ENCODE data around the gene CPZ. TPM values are rescaled to one million over a fixed set of nuclear protein-coding genes. Genes with fewer than 3 reads are reported as not detected.
"Not testable (repeated sequence)": the region's sequence is repeated elsewhere in the genome, so short reads cannot be mapped to it uniquely, and the experiment has no call there.

CPZ gene
- polyA plus RNA-seq, 3 donors, result 0.28 to 6.9 (median 3.2) TPM

GRCh38 chr4:8653326-8654000, 60.9 kb downstream of the CPZ start:
- H3K27ac ChIP-seq (ENCODE audit: low read depth, low read length), result no peak overlapping the region

GRCh38 chr4:8654139-8654538, 61.6 kb downstream of the CPZ start:
- 81 to 95% (median 87%) methylated on average over 5 of the region's 5 CpGs for WGBS, 3 donors
- not testable (repeated sequence) for H3K27ac ChIP-seq (ENCODE audit: low read depth, low read length)

More at GRCh38 chr4:8653326-8654000, 60.9 kb downstream of the CPZ start:
- WGBS, 3 donors, result 68 to 77% (median 73%) methylated on average over 22 of the region's 22 CpGs

- WGBS, 3 donors, result 76 to 88% (median 85%) methylated on average over 25 of the region's 25 CpGs
- H3K27ac ChIP-seq (ENCODE audit: low read depth, low read length), result no peak overlapping the region
Measured at GRCh38 chr4:8655411-8656184, 63.0 kb downstream of the CPZ start.

GRCh38 chr4:8656185-8656517, 63.6 kb downstream of the CPZ start:
- 75 to 84% (median 78%) methylated on average over 11 of the region's 11 CpGs for WGBS, 3 donors
- no peak overlapping the region for H3K27ac ChIP-seq (ENCODE audit: low read depth, low read length)

- WGBS, 3 donors, result 53 to 69% (median 67%) methylated on average over 17 of the region's 17 CpGs
- H3K27ac ChIP-seq (ENCODE audit: low read depth, low read length), result no peak overlapping the region
Measured at GRCh38 chr4:8656711-8657380, 64.3 kb downstream of the CPZ start.

- WGBS, 3 donors, result 70 to 81% (median 76%) methylated on average over 10 to 11 of the region's 11 CpGs
Measured at GRCh38 chr4:8657381-8658088, 65.0 kb downstream of the CPZ start.

GRCh38 chr4:8662776-8663175, 70.2 kb downstream of the CPZ start:
- no peak overlapping the region for H3K27ac ChIP-seq (ENCODE audit: low read depth, low read length)
- 81 to 84% (median 83%) methylated on average over 9 of the region's 9 CpGs for WGBS, 3 donors

More at GRCh38 chr4:8657381-8658088, 65.0 kb downstream of the CPZ start:
- no peak overlapping the region for H3K27ac ChIP-seq (ENCODE audit: low read depth, low read length)

- H3K27ac ChIP-seq (ENCODE audit: low read depth, low read length), result no peak overlapping the region
- WGBS, 3 donors, result 34 to 65% (median 56%) methylated on average over 18 of the region's 18 CpGs
Measured at GRCh38 chr4:8664031-8664805, 71.7 kb downstream of the CPZ start.

GRCh38 chr4:8664976-8665375, 72.4 kb downstream of the CPZ start:
- WGBS, 3 donors, result 39 to 55% (median 55%) methylated on average over 8 of the region's 8 CpGs
- H3K27ac ChIP-seq (ENCODE audit: low read depth, low read length), result no peak overlapping the region

- 71 to 80% (median 75%) methylated on average over 19 of the region's 19 CpGs for WGBS, 3 donors
Measured at GRCh38 chr4:8665406-8666360, 73.1 kb downstream of the CPZ start.

GRCh38 chr4:8666581-8666980, 74.0 kb downstream of the CPZ start:
- no peak overlapping the region for H3K27ac ChIP-seq (ENCODE audit: low read depth, low read length)
- WGBS, 3 donors, result 61 to 83% (median 75%) methylated on average over 6 of the region's 6 CpGs

More at GRCh38 chr4:8665406-8666360, 73.1 kb downstream of the CPZ start:
- H3K27ac ChIP-seq (ENCODE audit: low read depth, low read length), result no peak overlapping the region

Other genes starting within 250 kb of the CPZ start
- gene ACOX3, start 152.0 kb upstream of the CPZ start, polyA plus RNA-seq, result 10 to 100 TPM; 12.7 to 14.6 (median 13.7) TPM
- gene TRMT44, start 152.0 kb upstream of the CPZ start, polyA plus RNA-seq, result 10 to 100 TPM in 1 of 3 donors, 1 to 10 TPM in 2; 4.5 to 11.9 (median 5.3) TPM
- gene GPR78, start 12.4 kb upstream of the CPZ start, polyA plus RNA-seq, result under 1 TPM in 1 of 3 donors, not detected in 2; 0.01 TPM